ENCODE results near the gene ISL1.

- TF ChIP-seq CTCF (optimal IDR thresholded peaks at IDR 0.05 in 1 of 3, IDR thresholded peaks at IDR 0.05 in 1 of 3, conservative IDR thresholded peaks at IDR 0.05 in 1 of 3; ENCODE audit: extremely low read depth in 1 of 3, insufficient read depth in 2 of 3, low read length in 3 of 3): no peak
- TF ChIP-seq EZH2 (IDR thresholded peaks at IDR 0.05; ENCODE audit: low read length): no peak
Measured at GRCh38 chr5:51399643-51400006, 16.4 kb downstream of the ISL1 start.
